Hepatocyte (in vitro differentiated cells): ENCODE results near the gene MSANTD1.

Experiments used
- EZH2 ChIP-seq: fragments of 200-600 bp; sonication (generic); IDR thresholded peaks from 2 replicates; pipeline ENCODE4 v1.6.1; 2016; ENCODE audit warnings: antibody characterized with exemption, mild to moderate bottlenecking, borderline replicate concordance
- TF ChIP-seq, protein P1 (sequence below): fragments of 200-600 bp; sonication (generic); IDR thresholded peaks from 2 replicates; pipeline ENCODE4 v1.5.1; 2016; ENCODE audit warnings: antibody characterized with exemption, mild to moderate bottlenecking; ENCODE audit not compliant: poor library complexity

DNA sequence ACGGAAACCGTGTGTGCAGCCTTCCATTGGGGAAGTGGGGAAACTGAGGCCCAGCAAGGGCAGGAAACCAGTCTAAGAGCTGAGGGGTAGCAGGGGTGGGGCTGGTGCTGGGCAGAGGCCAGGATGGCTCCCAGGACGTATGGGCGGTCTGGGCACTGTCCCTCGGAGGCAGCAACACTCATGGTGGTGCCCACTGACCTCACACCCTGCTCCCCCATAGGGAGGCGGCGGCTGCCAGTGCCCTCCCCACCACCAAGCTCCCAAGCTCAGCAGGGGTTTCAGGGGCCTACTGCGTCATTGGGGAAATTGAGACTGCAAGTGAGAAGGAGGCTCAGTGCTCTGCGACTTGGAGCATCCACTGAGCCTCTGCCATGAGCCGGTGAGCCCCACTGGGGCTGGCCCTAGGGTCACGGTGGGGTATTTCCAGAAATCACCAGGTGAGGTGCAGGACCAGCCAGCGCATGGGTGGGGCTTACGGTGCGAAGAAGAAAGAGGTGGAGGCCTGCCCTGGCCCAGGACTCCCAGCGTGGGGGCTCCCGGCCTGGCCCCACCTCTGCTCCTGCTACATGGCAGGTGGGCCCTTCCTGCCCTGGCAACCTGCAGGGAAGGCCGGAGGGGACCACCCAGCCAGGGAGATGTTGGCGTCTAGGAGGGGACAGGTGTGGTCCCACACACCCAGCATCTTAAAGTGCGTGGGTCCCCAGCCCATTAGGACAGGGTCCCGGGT lies 915 bp downstream of the MSANTD1 start:
- TF ChIP-seq, protein P1, sequence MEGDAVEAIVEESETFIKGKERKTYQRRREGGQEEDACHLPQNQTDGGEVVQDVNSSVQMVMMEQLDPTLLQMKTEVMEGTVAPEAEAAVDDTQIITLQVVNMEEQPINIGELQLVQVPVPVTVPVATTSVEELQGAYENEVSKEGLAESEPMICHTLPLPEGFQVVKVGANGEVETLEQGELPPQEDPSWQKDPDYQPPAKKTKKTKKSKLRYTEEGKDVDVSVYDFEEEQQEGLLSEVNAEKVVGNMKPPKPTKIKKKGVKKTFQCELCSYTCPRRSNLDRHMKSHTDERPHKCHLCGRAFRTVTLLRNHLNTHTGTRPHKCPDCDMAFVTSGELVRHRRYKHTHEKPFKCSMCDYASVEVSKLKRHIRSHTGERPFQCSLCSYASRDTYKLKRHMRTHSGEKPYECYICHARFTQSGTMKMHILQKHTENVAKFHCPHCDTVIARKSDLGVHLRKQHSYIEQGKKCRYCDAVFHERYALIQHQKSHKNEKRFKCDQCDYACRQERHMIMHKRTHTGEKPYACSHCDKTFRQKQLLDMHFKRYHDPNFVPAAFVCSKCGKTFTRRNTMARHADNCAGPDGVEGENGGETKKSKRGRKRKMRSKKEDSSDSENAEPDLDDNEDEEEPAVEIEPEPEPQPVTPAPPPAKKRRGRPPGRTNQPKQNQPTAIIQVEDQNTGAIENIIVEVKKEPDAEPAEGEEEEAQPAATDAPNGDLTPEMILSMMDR, result no peak
- no peak for TF ChIP-seq EZH2
